HG02852 (cell line): ENCODE results near the gene MTOR.

Experiments used
- ATAC-seq: cut with Tn5 transposase; IDR thresholded peaks from one replicate; pipeline ENCODE4 v1.9.1; 2021; ENCODE audit warnings: mild to moderate bottlenecking, moderate library complexity; ENCODE audit not compliant: unreplicated experiment

MTOR gene

GRCh38 chr1:11153184-11153583 lies 109.2 kb downstream of the MTOR start:
- no peak for ATAC-seq

DNA sequence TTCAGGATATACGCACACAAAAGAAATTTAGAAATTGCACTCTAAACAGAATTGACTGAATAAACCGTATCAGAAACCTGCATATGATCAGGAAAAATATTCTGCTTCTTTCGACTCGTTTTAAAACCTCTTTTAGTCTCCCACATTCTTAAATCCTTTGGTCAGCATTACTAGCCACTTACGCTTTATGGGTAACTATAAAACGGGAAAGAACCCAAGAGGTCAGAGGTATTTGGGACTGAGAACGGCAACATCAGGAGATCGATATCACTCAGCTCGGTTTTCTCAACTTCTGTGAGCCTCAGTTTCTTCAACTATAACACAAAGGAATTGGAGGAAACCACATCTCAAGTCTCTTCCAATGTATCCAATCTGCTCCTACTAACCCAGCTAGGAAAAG lies 109.6 kb downstream of the MTOR start:
- ATAC-seq: no peak

GRCh38 chr1:11151826-11152612 lies 110.3 kb downstream of the MTOR start:
- ATAC-seq: no peak

DNA sequence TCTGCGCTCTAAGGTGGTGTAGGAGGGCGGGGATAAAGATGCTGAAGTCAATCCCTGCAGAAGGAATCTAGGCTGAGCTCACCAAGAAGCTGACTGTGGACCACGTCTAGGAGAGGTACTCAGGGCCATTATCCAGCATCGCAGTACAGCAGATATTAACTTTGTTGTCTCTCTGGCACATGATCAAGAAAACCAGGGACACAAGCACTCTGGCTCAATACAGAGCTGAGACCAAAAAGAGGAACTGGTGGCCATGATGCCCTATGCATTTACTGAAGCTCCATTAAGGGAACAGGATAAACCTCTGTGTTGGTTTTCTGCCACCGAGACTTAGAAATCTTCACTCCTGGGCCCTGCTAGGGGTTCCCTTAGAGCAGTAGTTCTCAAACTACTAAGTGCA lies 111.2 kb downstream of the MTOR start:
- no peak for ATAC-seq

DNA sequence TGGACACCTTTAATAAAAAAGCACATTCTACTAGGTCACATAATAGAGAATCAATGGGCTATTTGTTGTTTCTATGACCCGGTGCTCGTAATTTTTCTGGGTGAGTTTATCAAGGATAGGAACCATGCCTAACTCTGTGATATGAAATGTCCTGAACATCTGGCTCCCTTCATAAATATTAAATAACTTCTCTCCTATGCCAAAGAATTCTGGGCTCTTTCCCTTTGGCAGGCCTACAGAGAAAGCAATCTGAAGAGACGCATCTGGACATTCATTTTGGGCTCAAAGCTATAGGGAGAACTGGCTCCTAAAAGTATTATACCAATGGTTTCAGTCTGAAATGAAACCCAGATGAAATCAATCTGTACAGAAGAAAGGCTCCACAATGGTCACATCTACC lies 112.0 kb downstream of the MTOR start:
- no peak for ATAC-seq

- ATAC-seq: no peak
These were observed 115.1 kb downstream of the MTOR start for GRCh38 chr1:11147197-11147770.

GRCh38 chr1:11145741-11146140 lies 116.6 kb downstream of the MTOR start:
- no peak for ATAC-seq

- no peak for ATAC-seq
These were observed 117.6 kb downstream of the MTOR start for GRCh38 chr1:11144570-11145256.

DNA sequence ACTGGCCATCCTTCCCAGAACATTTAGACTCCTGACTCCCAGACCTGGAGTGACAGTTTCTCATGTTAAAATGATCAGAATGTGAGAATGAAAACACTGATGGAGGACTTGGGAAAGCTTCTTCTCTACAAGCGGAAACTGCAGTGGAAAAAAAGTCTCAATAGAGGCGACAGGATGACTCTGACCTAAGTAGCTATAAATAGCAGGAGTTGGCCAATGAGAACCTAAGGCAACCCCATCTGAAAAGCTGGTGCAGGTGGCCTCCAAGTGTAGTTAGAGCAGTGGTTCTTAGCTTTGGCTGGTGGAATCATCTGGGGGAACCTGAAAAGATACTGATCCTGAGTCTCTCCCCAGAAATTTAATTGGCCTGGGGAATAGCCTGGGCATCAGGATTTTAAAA lies 118.4 kb downstream of the MTOR start:
- ATAC-seq: no peak

DNA sequence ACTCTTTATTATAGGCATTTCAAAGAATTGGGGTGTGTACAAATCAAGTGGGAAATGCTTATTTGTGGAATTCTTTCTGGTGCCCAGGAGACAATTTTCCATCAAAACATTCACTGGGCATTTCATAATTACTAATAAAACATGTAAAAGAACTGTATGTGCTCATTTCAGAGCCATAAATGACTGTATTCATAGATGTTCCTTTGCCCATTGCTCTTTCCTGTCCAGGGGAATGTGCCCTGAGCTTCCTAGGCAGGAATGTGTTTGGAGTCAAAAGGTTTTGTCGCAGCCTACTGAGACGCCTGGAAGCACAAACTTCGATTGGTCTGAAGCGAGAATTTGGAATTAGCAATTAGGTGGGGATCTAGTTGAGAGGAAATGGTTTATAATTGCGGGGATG lies 119.0 kb downstream of the MTOR start:
- ATAC-seq: no peak

- no peak for ATAC-seq
These were observed 119.5 kb downstream of the MTOR start for GRCh38 chr1:11142618-11143391.

DNA sequence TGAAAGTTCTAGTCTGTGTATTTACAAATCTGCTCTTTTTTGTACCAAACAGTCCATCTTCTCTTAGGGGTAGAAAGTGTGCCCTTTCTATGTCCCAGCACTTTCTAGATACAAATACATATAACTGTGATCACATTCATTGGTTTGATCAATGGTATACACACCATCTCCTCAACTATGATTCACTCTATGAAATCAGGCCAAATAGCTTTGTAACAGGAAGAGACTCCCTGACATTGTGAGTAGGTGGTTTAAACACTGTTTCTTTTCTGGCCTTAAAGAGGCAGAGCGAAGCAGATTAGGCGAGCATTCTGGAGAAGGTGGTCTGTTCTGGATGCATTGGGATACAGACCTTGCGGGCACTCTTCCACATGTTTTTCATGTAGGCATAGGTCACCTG lies 123.4 kb downstream of the MTOR start:
- ATAC-seq: no peak

DNA sequence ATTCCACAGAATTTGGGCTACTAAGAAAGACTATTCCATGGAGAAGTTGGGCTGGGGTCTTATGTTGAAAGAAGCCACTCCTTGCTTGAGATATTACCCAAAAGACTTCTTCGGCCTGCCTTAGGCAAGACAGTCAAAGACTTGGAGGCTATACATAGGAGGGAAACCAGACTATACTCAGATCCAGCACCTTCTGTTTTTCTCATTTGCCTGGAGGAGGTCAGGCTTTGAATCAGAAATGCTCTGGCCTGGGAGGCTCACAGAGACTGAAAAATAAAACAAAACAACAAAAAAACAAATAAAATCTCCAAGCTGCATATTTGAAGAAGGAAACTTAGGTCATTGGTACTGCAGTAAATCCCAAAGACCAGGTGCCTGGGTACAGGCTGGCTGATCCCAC lies 124.3 kb downstream of the MTOR start:
- no peak for ATAC-seq

GRCh38 chr1:11134898-11135266 lies 127.5 kb downstream of the MTOR start:
- ATAC-seq: no peak

DNA sequence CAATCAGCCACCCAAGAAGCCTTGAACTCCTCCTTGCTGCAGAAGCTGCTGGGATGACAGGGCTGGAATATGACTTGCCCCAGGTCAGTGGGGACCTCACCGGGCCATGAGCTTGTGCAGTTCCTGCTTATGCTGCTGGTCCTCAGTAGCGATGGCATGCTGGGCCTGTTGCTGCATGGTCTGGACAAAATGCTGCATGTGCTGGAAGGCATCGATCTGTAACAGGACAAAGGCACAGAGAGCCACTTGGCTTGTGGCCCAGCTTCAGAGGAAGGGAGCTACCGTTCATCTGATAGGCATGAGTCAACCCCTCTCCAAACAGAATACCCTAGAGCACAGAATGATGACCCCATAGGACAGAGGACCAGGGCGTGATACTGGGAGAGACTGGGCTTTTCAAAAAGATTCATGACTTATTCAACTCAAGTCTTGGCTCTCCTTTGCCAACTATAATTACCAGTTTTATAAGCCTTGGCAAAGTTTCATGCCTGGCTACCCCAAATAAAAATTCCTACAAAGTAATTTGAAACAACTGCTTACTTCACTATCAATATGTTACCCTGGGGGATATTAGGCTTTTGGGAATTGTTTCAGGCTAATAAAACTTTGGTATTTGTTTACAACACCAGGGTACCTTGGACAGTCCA lies 128.0 kb downstream of the MTOR start:
- no peak for ATAC-seq

DNA sequence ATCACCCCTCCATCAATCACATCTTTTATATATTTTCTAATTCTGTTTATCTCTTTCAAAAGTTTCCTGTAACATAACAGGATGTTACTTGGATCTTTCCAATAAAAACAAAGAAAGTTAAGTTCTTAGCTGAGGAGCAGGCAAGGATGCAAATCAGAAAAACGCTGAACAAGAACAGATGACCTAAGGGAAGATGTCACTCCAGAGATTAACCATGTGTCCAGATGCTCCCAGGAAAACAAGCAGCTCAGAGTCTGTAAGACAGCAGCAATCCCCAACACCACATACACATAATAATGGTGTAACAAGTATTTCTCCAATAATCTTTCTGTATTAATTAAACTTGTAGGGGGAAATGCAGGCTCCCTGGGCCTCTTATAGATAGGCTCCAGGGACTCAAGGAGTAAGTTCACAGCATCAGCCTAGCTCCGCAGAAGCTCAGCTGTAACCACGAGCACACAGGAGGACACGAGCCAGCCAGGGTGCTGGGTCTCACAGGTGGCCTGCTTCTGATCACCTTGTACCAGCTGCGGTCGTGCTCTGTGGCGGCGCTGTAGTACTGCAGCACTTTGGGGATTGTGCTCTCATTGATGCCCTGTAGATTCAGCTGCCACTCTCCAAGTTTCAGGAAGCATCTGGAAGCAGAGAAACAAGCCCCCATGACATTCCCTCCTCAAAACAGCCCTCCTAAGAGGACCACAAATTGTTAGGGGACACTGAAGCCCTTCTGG lies 129.6 kb downstream of the MTOR start:
- no peak for ATAC-seq

DNA sequence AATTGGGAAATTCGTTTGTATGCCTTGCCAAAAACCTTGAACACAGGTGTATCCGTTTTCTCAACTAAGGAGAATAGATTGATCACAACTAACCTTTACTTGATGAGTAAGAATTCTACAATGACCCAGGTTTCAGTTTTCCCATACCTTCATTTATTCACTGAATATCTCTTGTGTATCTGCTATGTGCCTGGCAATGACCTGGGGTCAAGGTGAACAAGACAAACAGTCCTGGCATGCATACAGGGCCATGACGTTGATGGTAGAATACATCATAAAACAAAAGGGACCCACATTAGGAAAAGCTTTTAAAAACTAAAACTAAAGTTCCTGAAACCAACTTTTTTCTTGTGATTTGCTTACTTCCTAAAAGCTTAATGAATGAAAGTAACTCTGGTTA lies 130.5 kb downstream of the MTOR start:
- ATAC-seq: no peak

DNA sequence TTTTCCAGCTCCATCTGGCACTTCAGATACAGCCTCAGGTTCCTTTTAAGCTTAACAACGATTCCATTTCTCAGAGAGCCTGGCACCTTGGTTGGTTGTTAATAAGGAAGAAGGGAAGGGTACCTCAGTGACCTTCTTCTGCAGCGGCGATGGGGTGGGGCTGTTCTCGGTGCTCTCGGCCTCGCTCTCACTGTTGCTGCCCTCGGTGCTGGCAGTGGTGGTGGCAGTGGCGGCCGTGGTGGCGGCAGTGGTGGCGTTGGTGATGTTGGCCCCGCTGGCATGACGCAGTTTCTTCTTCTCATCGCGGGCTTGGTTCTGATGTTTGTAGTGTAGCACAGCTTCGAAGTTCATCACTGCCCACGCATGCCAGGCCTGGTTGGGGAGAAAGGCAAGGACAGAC lies 131.9 kb downstream of the MTOR start:
- ATAC-seq: no peak

- ATAC-seq: no peak
These were observed 132.5 kb downstream of the MTOR start for GRCh38 chr1:11129649-11130390.

DNA sequence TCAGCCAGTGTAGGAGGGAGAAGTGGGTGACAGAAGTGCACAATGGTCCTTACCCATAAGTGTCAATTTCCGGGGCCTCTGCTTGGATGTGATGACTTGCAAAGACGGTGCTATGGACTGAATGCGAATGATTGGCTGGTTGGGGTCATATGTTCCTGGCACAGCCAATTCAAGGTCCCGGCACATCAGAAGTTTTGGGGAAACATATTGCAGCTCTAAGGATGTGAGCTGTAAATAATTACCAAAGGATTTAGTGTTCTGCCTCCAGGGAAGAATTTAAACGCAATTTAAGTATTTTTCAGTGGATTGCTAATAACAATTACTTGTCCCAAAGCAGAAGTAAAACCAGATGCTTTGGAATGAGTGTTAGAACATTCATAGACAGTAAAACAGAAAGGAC lies 135.8 kb downstream of the MTOR start:
- no peak for ATAC-seq
